ENCODE measurements around the gene WDR86.

WDR86 gene

GRCh38 chr7:151383638-151384351, 26.0 kb downstream of the WDR86 start:
- no peak for TF ChIP-seq CTCF (IDR thresholded peaks at IDR 0.05; ENCODE audit: extremely low read depth, insufficient read depth, missing control alignments)
- DNase-seq (ENCODE audit: low spot score) = no peak
- in situ Hi-C loops (cut with MboI; ENCODE audit: low pct_unique_long_range_greater_than_20kb, low sequenced_read_pairs, unreplicated experiment) = no loop called here

GRCh38 chr7:151382079-151382885, 27.6 kb downstream of the WDR86 start:
- no peak for TF ChIP-seq CTCF (IDR thresholded peaks at IDR 0.05; ENCODE audit: extremely low read depth, insufficient read depth, missing control alignments)
- no peak for DNase-seq (ENCODE audit: low spot score)
- in situ Hi-C loops (cut with MboI; ENCODE audit: low pct_unique_long_range_greater_than_20kb, low sequenced_read_pairs, unreplicated experiment) = no loop called here

GRCh38 chr7:151381348-151382078, 28.3 kb downstream of the WDR86 start:
- in situ Hi-C loops (cut with MboI; ENCODE audit: low pct_unique_long_range_greater_than_20kb, low sequenced_read_pairs, unreplicated experiment) = no loop called here
- TF ChIP-seq CTCF (IDR thresholded peaks at IDR 0.05; ENCODE audit: extremely low read depth, insufficient read depth, missing control alignments) = no peak
- DNase-seq (ENCODE audit: low spot score) = peak; percentile 77

GRCh38 chr7:151381098-151381347, 28.8 kb downstream of the WDR86 start:
- no peak for TF ChIP-seq CTCF (IDR thresholded peaks at IDR 0.05; ENCODE audit: extremely low read depth, insufficient read depth, missing control alignments)
- in situ Hi-C loops (cut with MboI; ENCODE audit: low pct_unique_long_range_greater_than_20kb, low sequenced_read_pairs, unreplicated experiment) = no loop called here
- peak; percentile 77 for DNase-seq (ENCODE audit: low spot score)

GRCh38 chr7:151380199-151381097, 29.4 kb downstream of the WDR86 start:
- TF ChIP-seq CTCF (IDR thresholded peaks at IDR 0.05; ENCODE audit: extremely low read depth, insufficient read depth, missing control alignments) = no peak
- in situ Hi-C loops (cut with MboI; ENCODE audit: low pct_unique_long_range_greater_than_20kb, low sequenced_read_pairs, unreplicated experiment) = no loop called here
- DNase-seq (ENCODE audit: low spot score) = no peak
